Effector memory CD4-positive, alpha-beta T cell (primary cell): ENCODE data around the gene CISH.
A peak's percentile ranks its signal among the peaks of the same experiment; 100 is the strongest.

Experiments used
- DNase-seq, 3 donors: peaks; one replicate each; pipeline ENCODE4 v3.0.0-alpha.2; 2020
- H3K27ac ChIP-seq: 2 replicates; pipeline ENCODE4 v1.7.0; 2013; ENCODE audit warnings: mild to moderate bottlenecking, low read length, moderate library complexity; ENCODE audit not compliant: insufficient read depth, poor library complexity, severe bottlenecking
- H3K27me3 ChIP-seq: replicated peaks from 2 replicates; pipeline ENCODE4 v1.7.0; 2013; ENCODE audit warnings: mild to moderate bottlenecking, low read length; ENCODE audit not compliant: insufficient read depth, control insufficient read depth, poor library complexity, severe bottlenecking
- H3K36me3 ChIP-seq: 2 replicates; pipeline ENCODE4 v1.7.0; 2013; ENCODE audit warnings: mild to moderate bottlenecking, low read length, moderate library complexity; ENCODE audit not compliant: control insufficient read depth, insufficient read depth
- H3K4me1 ChIP-seq: 2 replicates; pipeline ENCODE4 v1.7.0; 2013; ENCODE audit warnings: low read length, mild to moderate bottlenecking; ENCODE audit not compliant: control insufficient read depth, insufficient read depth, poor library complexity, severe bottlenecking
- H3K4me3 ChIP-seq: 2 replicates; pipeline ENCODE4 v1.7.0; 2013; ENCODE audit warnings: low read length, low read depth, mild to moderate bottlenecking; ENCODE audit not compliant: insufficient read depth, poor library complexity, severe bottlenecking
- H3K9me3 ChIP-seq: 2 replicates; pipeline ENCODE4 v1.7.0; 2013; ENCODE audit warnings: mild to moderate bottlenecking, low read length, moderate library complexity; ENCODE audit not compliant: control insufficient read depth

Gene CISH

GRCh38 chr3:50626401-50626800 is 14.8 kb upstream of the CISH start:
- H3K4me3 ChIP-seq: no peak overlapping the region
- no peaks in the 10 kb centered on the region for H3K27me3 ChIP-seq
- peaks cover 55% of the 10 kb centered on the region for H3K4me1 ChIP-seq
- no peak overlapping the region for H3K27ac ChIP-seq
- no peaks in the 10 kb centered on the region for H3K36me3 ChIP-seq
- H3K9me3 ChIP-seq: no peaks in the 10 kb centered on the region
- DNase-seq: no peak

DNA sequence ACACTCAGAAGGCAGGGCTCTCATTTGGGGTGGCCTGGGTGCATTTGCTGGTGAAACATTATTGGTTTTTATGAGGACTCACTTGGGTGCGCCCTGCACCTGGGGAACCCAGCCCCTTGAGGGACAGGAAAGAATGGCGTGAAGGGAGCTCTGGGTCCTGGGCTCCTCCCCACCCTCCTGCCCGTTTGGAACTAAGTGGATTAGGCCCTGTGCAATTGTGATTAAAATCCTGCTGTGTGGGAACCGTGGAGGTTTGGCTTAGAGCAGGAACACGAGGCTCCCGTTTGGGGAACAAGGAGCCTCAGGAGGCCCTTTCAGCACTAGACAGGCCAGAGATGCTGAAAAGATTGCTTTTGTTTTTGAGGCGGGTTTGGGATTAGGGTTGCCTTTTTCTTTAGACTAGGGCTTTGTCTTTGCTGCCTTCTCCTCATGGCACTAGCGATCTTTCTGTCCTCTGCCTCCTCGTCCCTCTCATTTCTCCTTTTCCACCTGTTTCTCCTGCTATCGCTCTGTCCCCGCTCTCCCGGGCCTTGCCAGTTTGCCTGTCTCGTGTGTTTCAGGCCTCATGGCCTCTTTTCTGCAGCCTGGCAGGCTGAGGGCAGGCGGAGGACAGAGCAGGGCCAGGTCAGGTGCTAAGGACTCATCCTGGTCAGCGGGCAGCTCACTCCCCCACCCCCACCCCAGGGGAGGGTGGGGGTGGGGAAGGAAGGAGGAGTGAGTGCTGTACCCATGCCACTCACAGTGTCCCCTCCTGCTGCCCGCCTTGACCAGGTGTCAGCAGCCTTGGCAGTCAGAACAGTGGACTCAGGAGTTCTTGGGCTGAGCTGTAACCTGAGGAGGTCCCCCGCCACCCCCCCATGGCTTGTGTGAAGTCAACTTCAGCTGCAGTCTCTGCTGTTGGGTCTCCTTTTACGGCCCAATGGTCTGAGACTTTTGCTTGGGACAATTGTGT is 13.9 kb upstream of the CISH start:
- Histone ChIP-seq H3K27ac (no peak overlapping the region), H3K4me1 (peaks cover 49% of the 10 kb centered on the region), H3K36me3 (no peaks in the 10 kb centered on the region), H3K27me3 (no peaks in the 10 kb centered on the region), H3K9me3 (no peaks in the 10 kb centered on the region), H3K4me3 (no peak overlapping the region)
- no peak for DNase-seq

DNA sequence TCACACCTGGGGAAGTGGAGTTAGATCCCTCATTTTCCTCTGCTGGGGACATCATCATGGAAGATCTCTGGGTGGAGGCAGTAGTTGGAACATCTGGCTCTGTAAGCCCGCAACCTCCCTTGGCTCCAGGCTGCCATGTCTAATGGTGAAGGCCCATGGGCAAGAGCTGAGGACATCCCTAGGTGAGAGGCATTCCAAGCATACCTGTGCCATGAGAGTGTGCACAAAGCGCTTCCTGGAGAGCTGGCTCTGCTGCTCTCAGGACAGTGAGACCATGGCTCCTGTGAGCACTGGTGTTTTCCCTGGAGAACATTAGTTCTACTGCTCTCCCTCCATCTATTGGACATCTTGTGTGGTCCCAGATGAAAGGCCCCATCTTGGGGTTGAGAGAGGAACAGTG is 13.1 kb upstream of the CISH start:
- Histone ChIP-seq H3K9me3 (no peaks in the 10 kb centered on the region), H3K27ac (no peak overlapping the region), H3K36me3 (no peaks in the 10 kb centered on the region), H3K4me1 (peaks cover 50% of the 10 kb centered on the region), H3K27me3 (no peaks in the 10 kb centered on the region), H3K4me3 (no peak overlapping the region)
- DNase-seq: no peak

DNA sequence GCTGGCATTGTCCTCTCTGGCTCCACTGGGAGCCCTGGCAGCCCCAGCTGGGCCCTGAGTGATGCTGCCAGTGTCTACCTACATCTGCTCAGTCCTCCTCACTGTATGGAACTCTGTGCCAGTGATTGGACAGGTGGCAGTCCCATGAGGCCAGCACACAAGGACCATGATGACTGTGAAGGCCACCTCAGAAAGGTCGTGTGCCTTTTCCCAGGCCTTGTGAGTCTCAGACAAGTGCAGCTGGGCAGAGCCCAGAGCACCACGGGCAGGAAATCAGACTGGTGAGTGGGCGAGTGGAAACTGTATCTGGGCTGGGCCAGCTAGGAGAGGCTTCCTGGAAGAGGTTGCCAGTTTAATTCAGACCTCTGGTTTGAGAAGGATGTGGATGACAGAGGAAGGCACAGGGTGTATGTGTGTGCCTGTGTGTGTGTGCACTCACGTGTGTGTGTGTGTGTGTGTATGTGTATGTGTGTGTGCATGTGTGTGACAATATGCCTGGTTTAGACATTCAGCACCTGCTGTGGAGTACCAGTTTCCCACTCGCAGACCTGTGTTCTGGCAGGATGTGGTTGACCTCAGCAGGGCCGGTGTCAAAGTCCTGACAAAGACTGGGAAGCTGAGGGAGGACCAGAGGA is 12.4 kb upstream of the CISH start:
- Histone ChIP-seq H3K4me1 (peaks cover 57% of the 10 kb centered on the region), H3K4me3 (no peak overlapping the region)

DNA sequence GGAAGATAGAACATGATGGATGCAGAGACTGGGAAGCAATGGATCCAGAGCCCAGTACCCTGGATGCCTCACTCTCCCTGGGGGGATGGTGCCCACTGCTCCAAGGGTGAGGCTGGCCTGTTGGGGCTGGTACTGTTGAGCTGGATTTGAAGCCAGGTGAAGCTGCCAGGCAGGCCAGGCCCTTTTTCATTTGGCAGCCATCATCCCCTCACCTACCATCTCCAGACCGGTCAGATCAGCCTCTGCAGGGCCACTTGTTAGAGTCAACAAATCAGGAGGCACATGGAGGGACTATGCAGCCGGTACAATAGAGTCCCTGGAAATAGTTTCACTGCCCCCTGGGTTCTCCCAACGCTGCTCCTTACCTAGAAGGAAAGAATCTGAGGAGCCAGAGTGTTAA is 11.3 kb upstream of the CISH start:
- Histone ChIP-seq H3K4me3 (no peak overlapping the region), H3K36me3 (no peaks in the 10 kb centered on the region), H3K27me3 (no peaks in the 10 kb centered on the region), H3K27ac (peak overlapping the region; percentile 20), H3K9me3 (no peaks in the 10 kb centered on the region), H3K4me1 (peaks cover 65% of the 10 kb centered on the region)
- DNase-seq: no peak

More for the DNA sequence above, 12.4 kb upstream of the CISH start:
- DNase-seq: no peak
- no peaks in the 10 kb centered on the region for H3K27me3 ChIP-seq
- no peaks in the 10 kb centered on the region for H3K36me3 ChIP-seq
- H3K27ac ChIP-seq: peak overlapping the region; percentile 46
- no peaks in the 10 kb centered on the region for H3K9me3 ChIP-seq

DNA sequence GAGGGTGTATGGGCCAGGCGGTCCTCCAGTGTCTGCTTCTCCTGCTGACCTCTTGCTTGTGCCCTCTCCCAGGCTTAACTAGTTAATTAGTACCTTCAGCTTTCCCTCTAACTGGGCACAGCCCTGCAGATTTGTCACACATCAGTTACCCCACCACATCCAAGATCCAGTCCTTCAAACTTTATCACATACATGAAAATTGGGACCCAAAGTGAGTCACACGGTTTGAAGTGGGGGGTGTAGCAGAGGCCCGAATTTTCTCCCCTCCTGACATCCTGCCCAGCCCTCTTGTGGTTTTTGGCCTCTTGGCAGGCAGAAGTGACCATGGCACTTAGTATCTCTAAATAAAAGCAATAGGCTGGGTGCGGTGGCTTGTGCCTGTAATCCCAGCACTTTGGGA is 9.2 kb upstream of the CISH start:
- H3K4me1 ChIP-seq: peaks cover 78% of the 10 kb centered on the region

DNA sequence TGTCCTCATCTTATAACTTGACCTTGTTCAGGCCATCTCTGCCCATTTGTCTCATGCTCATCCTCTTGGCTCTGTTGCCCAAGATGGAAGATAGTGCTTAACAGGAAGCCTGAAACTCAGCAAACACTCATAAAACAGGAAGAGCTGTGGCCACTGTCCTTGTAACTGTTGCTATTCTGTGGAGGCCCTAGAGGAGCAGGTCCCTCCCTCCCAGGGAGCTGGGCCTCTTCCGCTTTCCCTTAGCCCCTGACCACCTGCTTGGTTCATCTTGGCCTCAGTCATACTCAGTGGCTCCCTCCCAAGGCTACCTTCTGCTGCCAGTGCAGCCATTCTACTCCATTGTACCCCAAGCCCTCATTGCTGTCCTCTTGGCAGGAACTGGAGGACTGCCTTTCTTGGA is 8.8 kb upstream of the CISH start:
- no peak for DNase-seq
- no peaks in the 10 kb centered on the region for H3K36me3 ChIP-seq
- H3K4me1 ChIP-seq: peaks cover 78% of the 10 kb centered on the region
- no peaks in the 10 kb centered on the region for H3K27me3 ChIP-seq
- H3K9me3 ChIP-seq: no peaks in the 10 kb centered on the region
- H3K27ac ChIP-seq: peak overlapping the region; percentile 8
- no peak overlapping the region for H3K4me3 ChIP-seq

More for the DNA sequence above, 9.2 kb upstream of the CISH start:
- no peaks in the 10 kb centered on the region for H3K9me3 ChIP-seq
- H3K4me3 ChIP-seq: no peak overlapping the region
- no peak for DNase-seq
- no peak overlapping the region for H3K27ac ChIP-seq
- H3K36me3 ChIP-seq: no peaks in the 10 kb centered on the region
- H3K27me3 ChIP-seq: no peaks in the 10 kb centered on the region

DNA sequence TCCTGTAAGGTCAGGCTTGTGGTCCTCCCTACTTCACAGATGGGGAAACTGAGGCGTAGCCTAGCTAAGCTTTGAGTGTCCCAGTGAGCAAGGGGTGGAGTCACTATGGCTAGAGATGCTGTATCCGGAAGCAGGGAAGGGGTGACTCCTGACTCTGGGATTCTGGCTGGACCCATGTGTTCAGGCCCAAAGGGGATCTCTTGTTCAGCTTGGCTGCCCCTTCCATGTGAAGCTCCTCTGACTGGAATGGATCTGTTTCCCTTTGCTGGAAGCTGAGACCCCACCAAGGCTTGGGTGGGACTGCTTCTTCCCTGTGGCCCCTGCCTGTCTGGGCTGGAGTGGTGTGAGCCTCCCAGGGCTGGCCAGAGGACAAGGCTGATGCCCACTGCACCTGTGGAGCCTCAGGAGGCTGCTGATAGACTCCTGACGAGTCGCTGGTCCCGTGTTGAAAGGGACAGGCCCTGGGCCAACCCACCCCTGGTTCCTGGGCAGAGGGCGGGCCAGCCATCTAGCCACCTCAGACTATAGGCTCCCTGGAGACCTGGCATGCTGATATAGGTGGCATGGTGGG is 6.4 kb upstream of the CISH start:
- H3K4me1 ChIP-seq: peaks cover 70% of the 10 kb centered on the region
- no peaks in the 10 kb centered on the region for H3K27me3 ChIP-seq
- no peaks in the 10 kb centered on the region for H3K9me3 ChIP-seq
- peak overlapping the region; percentile 88 for H3K27ac ChIP-seq
- no peak for DNase-seq
- H3K4me3 ChIP-seq: peak overlapping the region; percentile 90
- no peaks in the 10 kb centered on the region for H3K36me3 ChIP-seq

GRCh38 chr3:50617096-50617791 is 5.7 kb upstream of the CISH start, which contains the start of gene MAPKAPK3:
Gene MAPKAPK3 (plus strand): TSS chr3:50617151. CDS start chr3:50617566, 415 bp downstream.
- no peaks in the 10 kb centered on the region for H3K9me3 ChIP-seq
- no peak for DNase-seq
- no peaks in the 10 kb centered on the region for H3K36me3 ChIP-seq
- peaks cover 70% of the 10 kb centered on the region for H3K4me1 ChIP-seq
- peak within 1 kb of the TSS; percentile 88 for H3K27ac ChIP-seq
- H3K27me3 ChIP-seq: no peaks in the 10 kb centered on the region
- H3K4me3 ChIP-seq: peak within 1 kb of the TSS; percentile 90
